ENCODE results near the gene PLPPR2. TPM values are rescaled to one million over a fixed set of nuclear protein-coding genes. Genes with fewer than 3 reads are reported as not detected.
"Not testable (repeated sequence)": the region's sequence is repeated elsewhere in the genome, so short reads cannot be mapped to it uniquely, and the experiment has no call there.

PLPPR2 gene
- total and polyA plus RNA-seq, 4 donors, result 9.1 to 35.1 (median 24.3) TPM

- Histone ChIP-seq H3K9me3 (ENCODE audit: control insufficient read depth in 4 of 4, insufficient read depth in 3 of 4, low read length in 3 of 4) (no peaks in the 10 kb centered on the region), H3K4me3 (no peak overlapping the region), H3K27ac (ENCODE audit: low read depth in 1 of 2, low read length in 1 of 2) (no peak overlapping the region), H3K9ac (ENCODE audit: insufficient read depth in 1 of 2, low read length in 2 of 2) (no peak overlapping the region), H3K27me3 (ENCODE audit: control insufficient read depth in 3 of 3, insufficient read depth in 3 of 3, low read length in 2 of 3) (peaks cover 0 to 7% (median 0%) of the 10 kb centered on the region in 3 donors), H3K4me1 (ENCODE audit: control insufficient read depth in 5 of 5, insufficient read depth in 5 of 5, low read length in 5 of 5) (no peaks in the 10 kb centered on the region), H3K36me3 (ENCODE audit: control insufficient read depth in 4 of 4, insufficient read depth in 4 of 4, low read length in 4 of 4) (peaks cover 0 to 10% (median 0%) of the 10 kb centered on the region in 4 donors)
- no peak for TF ChIP-seq CTCF (IDR thresholded peaks at IDR 0.05; ENCODE audit: control extremely low read depth, extremely low read depth)
- WGBS, 2 donors, result 37 to 58% methylated on average over 41 to 44 of the region's 44 CpGs
- ATAC-seq (ENCODE audit: insufficient read depth, low FRiP score) (no peak), DNase-seq (no peak)
Measured at GRCh38 chr19:11405846-11406643, 50.8 kb downstream of the PLPPR2 start.

GRCh38 chr19:11406703-11407236 lies 51.5 kb downstream of the PLPPR2 start:
- WGBS, 2 donors, result 61 to 73% methylated on average over 12 of the region's 12 CpGs
- not testable (repeated sequence) for DNase-seq; H3K27ac ChIP-seq (ENCODE audit: low read depth in 1 of 2, low read length in 1 of 2); H3K4me3 ChIP-seq; H3K4me1 ChIP-seq (ENCODE audit: control insufficient read depth in 5 of 5, insufficient read depth in 5 of 5, low read length in 5 of 5); H3K27me3 ChIP-seq (ENCODE audit: control insufficient read depth in 3 of 3, insufficient read depth in 3 of 3, low read length in 2 of 3); ATAC-seq (ENCODE audit: insufficient read depth, low FRiP score); H3K36me3 ChIP-seq (ENCODE audit: control insufficient read depth in 4 of 4, insufficient read depth in 4 of 4, low read length in 4 of 4); H3K9ac ChIP-seq (ENCODE audit: insufficient read depth in 1 of 2, low read length in 2 of 2); H3K9me3 ChIP-seq (ENCODE audit: control insufficient read depth in 4 of 4, insufficient read depth in 3 of 4, low read length in 3 of 4)

GRCh38 chr19:11408591-11408990 lies 53.4 kb downstream of the PLPPR2 start:
- Histone ChIP-seq H3K4me3 (no peak overlapping the region), H3K9me3 (ENCODE audit: control insufficient read depth in 4 of 4, insufficient read depth in 3 of 4, low read length in 3 of 4) (no peaks in the 10 kb centered on the region), H3K27me3 (ENCODE audit: control insufficient read depth in 3 of 3, insufficient read depth in 3 of 3, low read length in 2 of 3) (peaks cover 0 to 7% (median 0%) of the 10 kb centered on the region in 3 donors), H3K4me1 (ENCODE audit: control insufficient read depth in 5 of 5, insufficient read depth in 5 of 5, low read length in 5 of 5) (no peaks in the 10 kb centered on the region), H3K36me3 (ENCODE audit: control insufficient read depth in 4 of 4, insufficient read depth in 4 of 4, low read length in 4 of 4) (peaks cover 0 to 1% (median 0%) of the 10 kb centered on the region in 4 donors), H3K27ac (ENCODE audit: low read depth in 1 of 2, low read length in 1 of 2) (no peak overlapping the region), H3K9ac (ENCODE audit: insufficient read depth in 1 of 2, low read length in 2 of 2) (no peak overlapping the region)
- ATAC-seq (ENCODE audit: insufficient read depth, low FRiP score) (no peak), DNase-seq (no peak)
- no peak for TF ChIP-seq CTCF (IDR thresholded peaks at IDR 0.05; ENCODE audit: control extremely low read depth, extremely low read depth)
- 86 to 93% methylated on average over 4 of the region's 4 CpGs for WGBS, 2 donors

- H3K27ac ChIP-seq (ENCODE audit: low read depth in 1 of 2, low read length in 1 of 2), result no peak overlapping the region
- no peaks in the 10 kb centered on the region for H3K4me1 ChIP-seq (ENCODE audit: control insufficient read depth in 5 of 5, insufficient read depth in 5 of 5, low read length in 5 of 5)
- H3K9me3 ChIP-seq (ENCODE audit: control insufficient read depth in 4 of 4, insufficient read depth in 3 of 4, low read length in 3 of 4), result no peaks in the 10 kb centered on the region
- H3K27me3 ChIP-seq (ENCODE audit: control insufficient read depth in 3 of 3, insufficient read depth in 3 of 3, low read length in 2 of 3), result peaks cover 0 to 7% (median 0%) of the 10 kb centered on the region in 3 donors
- no peak overlapping the region for H3K4me3 ChIP-seq
- DNase-seq, result no peak
- no peak for TF ChIP-seq CTCF (IDR thresholded peaks at IDR 0.05; ENCODE audit: control extremely low read depth, extremely low read depth)
- WGBS, 2 donors, result 73 to 77% methylated on average over 8 of the region's 8 CpGs
- H3K36me3 ChIP-seq (ENCODE audit: control insufficient read depth in 4 of 4, insufficient read depth in 4 of 4, low read length in 4 of 4), result peaks cover 0 to 1% (median 0%) of the 10 kb centered on the region in 4 donors
- H3K9ac ChIP-seq (ENCODE audit: insufficient read depth in 1 of 2, low read length in 2 of 2), result no peak overlapping the region
- no peak for ATAC-seq (ENCODE audit: insufficient read depth, low FRiP score)
Measured at GRCh38 chr19:11410682-11411081, 55.5 kb downstream of the PLPPR2 start.
